ENCODE measurements around the gene SH3RF3.

The SH3RF3 gene

GRCh38 chr2:109447251-109447661, 318.3 kb downstream of the SH3RF3 start:
- FAIRE-seq: no peak

DNA sequence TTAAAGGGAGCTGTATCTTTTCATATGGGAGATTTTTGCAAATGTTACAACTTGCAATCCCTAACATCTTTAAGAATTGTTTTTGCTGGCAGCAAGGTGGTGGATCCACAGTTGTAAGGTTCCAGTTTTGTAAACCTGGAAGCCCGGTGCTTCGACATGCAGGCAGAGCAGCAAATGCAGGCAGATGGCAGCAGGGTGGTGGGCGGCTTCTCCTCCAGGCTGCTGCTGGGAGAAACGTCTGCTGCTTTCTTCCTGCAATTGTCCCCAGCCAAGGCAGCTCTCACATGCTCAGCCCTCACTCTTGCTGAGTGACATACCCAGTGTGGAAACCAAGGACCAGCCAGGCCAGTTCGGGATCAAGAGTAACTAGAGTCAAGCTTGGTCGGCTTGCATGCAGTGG, 318.8 kb downstream of the SH3RF3 start:
- FAIRE-seq: no peak

GRCh38 chr2:109448207-109448606, 319.2 kb downstream of the SH3RF3 start:
- no peak for FAIRE-seq

GRCh38 chr2:109448946-109449788, 320.2 kb downstream of the SH3RF3 start:
- FAIRE-seq: no peak

DNA sequence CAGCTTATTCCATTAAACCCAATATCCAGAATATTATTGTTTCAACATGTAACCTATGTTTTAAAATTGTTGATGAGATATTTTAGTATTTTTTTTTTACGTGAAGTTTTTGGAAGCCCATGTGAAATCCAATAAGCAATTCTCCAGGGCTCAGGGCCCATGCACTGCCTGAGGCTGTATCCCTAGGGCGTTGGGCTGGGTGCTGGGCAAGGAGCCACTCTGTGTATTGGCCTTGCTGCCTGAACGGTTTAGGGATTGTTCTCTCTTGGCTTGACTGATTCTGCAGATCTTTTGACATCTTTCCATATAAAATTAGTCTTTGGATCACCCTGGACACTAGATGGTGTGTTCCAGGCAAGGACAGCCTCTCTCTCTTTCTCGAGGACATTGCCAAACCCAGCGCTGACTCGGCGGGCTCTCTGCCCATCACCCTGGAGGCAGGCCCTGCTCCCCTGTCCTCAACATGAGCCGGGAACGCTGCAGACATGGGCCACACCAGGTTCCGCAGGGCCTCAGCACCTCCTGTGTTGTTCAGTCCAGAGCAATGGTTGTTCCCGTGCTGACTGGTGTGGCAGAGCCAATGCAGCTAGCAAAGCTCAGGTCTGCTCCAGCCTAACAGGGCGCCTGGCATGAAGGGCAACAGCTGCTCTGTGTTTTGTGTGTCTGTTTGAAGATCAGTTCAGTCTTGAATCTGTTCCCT, 321.7 kb downstream of the SH3RF3 start:
- FAIRE-seq: no peak

- FAIRE-seq: no peak
Measured at GRCh38 chr2:109451671-109452070, 322.7 kb downstream of the SH3RF3 start.

DNA sequence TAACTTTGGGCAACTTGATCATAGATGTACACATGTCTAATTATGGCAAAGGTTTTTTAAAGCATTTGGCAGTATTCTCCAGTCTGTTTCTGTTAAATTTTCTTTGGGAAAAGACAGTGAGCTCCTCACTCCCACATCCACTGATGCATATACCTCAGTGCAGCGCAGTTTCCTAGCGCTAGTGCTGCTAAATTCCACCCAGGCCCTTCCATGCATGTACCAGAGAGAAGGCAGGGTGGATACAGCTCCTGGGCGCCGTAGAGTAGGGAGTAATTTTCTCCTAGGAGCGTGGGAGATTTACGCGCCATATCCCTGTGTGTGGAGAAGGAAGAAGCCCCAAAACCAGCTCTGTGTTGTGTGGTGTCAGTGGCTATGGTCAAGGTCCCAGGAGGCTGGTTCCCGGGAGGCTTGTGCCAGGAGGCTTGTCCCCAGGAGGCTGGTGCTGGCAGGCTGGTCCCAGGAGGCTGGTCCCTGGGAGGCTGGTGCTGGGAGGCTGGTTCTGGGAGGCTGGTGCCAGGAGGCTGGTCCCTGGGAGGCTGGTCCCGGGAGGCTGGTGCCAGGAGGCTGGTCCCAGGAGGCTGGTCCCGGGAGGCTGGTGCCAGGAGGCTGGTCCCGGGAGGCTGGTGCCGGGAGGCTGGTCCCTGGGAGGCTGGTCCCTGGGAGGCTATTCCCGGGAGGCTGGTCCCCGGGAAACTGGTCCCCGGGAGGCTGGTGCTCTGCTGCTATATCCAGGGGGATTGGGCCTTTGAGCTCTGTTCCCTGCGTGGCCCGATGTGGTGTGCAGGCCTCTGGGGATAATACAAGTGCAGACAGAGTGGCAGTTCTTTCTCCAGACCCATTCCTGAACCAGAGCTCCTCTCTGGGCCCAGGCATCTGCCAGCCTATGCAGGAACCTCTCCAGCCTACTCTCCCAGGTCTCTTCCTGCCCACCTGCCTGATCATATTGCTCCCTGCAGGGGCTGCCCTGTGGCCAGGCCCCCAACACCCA, 323.6 kb downstream of the SH3RF3 start:
- no peak for FAIRE-seq

DNA sequence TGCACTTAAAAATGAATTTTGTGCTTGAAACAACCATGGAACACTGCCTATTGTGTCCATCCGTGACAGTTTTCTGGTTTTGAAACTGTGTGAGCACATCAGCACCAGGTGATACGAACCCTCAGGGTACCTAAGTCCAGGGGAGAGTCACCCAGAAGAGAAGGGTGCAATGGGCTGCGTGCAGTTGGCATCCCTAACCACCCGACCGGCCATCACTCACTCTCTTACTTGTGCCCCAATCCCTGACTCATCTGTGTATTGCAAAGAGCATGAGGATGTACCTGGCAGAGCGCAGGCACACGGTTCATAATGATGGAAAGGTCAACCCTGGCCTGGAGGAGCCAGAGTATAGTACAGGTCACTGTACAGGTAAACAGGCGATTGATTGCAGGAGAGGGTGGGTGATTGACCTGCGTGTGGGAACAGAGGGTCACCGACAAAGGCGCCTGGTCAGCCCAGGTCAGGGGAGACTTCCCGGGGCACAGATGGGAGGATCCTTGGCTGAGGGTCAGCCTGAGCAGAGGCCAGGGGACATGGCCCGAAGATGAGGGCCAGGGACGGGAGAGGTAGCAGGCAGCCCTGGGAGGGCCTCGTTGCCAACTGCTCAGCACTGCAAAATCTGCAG, 324.5 kb downstream of the SH3RF3 start:
- FAIRE-seq: no peak

GRCh38 chr2:109454304-109454703, 325.3 kb downstream of the SH3RF3 start:
- FAIRE-seq: no peak

- FAIRE-seq: no peak
Measured at GRCh38 chr2:109454765-109455394, 325.9 kb downstream of the SH3RF3 start.

- FAIRE-seq: no peak
Measured at GRCh38 chr2:109455731-109456691, 327.0 kb downstream of the SH3RF3 start.

DNA sequence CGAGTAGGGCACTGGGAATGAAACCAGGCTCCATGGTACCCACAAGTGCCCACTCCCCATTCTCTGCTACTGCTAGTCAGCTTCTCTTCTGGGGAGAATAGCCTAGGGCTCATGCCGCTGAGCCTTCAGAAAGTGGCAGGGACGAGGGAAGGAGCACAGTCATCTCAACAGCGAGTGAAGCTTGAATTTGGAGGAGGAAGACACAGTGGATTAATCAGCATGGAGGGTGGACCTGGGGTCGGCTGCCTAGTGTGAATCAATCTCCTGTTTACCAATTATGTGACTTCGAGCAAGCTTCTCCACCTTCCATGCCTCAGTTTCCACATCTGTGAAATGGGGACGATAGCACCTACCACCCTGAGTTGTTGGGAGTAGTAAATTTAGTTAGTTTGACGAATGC, 327.8 kb downstream of the SH3RF3 start:
- no peak for FAIRE-seq

DNA sequence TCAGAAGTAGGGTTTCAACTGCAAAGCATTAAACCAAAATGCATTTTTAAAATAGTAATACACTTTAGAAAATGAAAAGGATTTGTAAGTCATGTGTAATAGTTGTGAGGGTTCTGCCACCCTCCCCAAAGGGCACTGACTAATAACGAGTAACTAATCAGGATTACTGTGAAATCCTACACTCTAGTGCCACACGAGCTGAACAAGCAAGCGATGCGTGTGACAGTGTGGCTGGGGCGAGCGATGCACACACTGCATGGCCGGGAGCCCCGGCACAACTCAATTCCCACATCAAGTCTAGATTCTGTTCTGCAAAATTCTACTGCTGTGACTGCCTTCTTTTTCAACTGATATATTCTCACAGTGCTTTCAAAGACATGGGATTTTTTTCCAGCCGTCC, 328.4 kb downstream of the SH3RF3 start:
- FAIRE-seq: no peak

DNA sequence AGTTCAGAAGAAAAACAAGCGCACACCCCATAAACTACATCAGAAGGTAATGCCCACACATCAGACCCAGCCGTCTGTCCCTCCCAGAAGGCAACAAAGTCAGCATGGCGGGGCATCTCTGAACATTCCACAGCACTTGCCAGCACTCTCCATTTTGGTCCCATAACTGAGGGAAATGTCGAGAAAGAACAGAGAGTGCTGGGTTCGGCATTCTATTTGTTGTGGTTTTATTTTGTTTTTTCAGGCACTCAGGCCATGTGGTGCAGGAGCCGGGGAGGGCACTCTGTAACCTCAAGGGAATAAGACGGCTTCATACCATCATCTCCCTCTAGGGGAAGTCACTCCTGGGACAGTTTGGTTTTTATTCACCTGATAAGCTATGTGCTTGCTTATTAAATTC, 328.8 kb downstream of the SH3RF3 start:
- FAIRE-seq: no peak

DNA sequence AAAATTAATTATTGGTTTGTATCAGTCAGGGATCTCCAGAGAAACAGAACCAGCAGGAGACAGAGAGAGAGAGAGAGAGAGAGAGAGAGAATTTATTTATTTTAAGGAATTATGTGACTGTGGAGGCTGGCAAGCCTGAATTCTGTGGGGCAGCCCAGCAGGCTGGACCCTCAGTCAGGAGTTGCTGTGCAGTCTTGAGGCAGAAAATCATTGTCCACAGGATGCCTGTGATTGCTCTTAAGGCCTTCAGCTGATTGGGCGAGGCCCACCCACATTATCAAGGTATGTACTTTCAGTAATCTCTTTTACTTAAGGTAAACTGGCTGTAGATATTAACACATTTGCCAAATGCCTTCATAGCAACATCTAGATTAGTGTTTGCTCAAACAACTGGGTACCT, 329.5 kb downstream of the SH3RF3 start:
- FAIRE-seq: no peak

DNA sequence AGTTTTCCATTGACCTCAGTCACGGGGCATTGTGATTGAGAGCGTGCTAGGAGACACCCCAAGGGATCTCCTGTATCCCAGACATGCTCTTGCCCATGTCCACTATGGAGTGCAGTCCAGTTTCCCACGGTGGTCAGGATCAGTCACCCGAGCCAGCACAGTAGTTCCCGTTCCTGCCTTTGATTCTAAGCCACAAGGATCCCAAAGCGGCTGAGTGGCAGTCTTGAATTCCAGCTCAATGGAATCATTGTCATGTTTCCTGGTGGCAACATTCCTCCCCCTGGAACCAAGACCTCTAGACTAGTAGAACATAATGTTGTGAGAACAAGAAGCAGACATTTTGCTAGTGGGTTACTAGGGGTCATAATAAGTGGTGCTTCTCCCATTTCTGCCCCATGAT, 330.5 kb downstream of the SH3RF3 start:
- FAIRE-seq: no peak

- FAIRE-seq: no peak
Measured at GRCh38 chr2:109460553-109461324, 331.7 kb downstream of the SH3RF3 start.

DNA sequence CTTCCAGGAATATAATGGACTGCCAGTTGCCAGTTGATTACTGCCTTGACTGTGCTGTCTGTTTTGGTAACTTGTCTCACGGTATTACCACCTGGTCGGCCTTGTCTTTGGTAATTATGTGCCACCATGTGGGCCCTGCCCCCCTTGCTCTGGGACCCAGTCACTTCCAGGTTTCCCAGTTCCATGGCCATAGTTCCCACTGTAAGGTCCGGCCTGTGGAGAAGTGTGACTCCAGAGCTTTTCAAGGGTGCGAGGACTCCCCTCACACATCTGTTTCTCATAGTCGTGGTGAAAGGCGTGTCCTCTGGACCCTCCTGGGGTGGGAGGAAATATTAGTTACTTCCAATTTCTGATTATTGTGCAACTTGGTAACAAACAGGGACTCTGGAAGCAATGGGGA, 334.2 kb downstream of the SH3RF3 start:
- no peak for FAIRE-seq

DNA sequence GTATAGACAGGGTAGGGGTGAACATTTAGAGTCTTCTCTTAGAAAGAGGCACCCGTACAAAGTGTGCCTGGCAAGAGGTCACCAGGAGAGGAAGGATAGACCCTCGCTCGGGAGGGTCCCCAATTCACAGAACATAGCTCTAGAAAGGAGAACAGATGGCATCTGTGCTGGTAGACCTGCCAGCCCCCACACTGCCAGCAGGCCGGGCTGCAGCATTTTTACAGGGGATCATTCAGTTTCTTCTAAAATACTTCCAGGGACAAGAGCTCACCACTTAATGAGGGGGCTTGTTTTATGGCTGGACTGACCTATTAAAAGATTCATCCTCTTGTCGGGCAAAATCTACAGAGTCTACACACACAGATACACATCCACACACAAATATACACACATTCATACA, 334.9 kb downstream of the SH3RF3 start:
- no peak for FAIRE-seq
